ENCODE data around the gene MAPK4. TPM values are rescaled to one million over a fixed set of nuclear protein-coding genes. Genes with fewer than 3 reads are reported as not detected.

MAPK4 gene
- total RNA-seq, 1 donor from 2014 or later: not detected

DNA sequence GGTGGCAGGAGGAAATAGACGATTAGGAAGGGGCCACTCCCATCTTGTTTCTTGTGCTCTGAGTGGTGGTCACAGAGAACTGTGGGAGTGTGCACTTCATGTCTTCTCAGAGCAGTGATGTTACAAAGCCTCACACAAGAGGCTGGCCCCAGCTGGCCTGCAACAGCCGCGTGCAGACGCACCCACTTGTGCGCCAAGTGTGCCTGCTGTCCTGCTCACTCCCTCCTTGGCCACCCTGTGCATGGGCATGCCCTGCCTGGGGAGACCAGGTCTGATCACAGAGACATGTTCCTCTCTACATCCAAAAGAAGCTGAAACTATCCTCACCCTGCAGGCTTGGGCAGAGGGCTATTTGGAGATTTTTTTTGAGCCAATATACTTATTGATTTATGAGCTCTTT, 151.5 kb downstream of the MAPK4 start:
- no peak for DNase-seq (ENCODE audit: extremely low read depth, low read depth, low spot score)

DNA sequence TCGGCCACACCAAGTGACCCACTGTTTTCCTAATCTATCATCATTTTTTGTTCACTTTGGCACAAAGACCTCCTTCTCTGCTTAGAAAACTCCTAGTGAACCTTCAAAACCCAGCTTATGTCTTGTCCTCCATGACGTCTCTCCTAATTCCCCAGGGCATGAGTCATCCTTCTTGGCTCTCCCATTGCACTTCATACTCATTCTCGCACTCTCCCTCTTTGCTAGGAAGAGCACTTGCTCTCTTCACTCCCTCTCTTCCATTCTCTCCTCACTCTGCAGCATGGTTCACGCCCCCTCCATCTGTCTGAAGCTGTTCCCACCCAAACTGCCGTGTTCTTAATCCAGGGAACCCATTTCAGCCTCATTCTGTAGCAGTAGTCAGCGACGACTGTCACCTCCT, 156.0 kb downstream of the MAPK4 start:
- no peak for DNase-seq (ENCODE audit: extremely low read depth, low read depth, low spot score)

DNA sequence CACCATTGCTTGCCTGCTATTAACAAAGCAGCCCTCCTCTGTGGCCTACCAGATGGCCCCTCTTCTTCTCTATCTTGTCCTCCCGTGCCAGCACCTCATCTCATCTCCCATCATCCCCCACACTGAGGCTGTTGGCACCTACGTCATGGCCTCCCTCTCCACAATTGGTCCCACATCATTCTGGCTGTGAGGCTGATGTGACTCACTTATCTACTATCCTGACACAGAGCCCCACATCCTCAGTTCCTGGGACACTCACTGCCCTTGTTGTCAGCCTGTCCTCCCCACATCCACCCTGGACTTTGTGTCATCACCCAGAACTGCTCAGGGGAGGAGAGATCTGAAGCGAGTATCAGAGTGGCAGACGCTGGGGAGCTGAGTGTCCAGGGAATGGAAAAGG, 157.0 kb downstream of the MAPK4 start:
- no peak for DNase-seq (ENCODE audit: extremely low read depth, low read depth, low spot score)

DNA sequence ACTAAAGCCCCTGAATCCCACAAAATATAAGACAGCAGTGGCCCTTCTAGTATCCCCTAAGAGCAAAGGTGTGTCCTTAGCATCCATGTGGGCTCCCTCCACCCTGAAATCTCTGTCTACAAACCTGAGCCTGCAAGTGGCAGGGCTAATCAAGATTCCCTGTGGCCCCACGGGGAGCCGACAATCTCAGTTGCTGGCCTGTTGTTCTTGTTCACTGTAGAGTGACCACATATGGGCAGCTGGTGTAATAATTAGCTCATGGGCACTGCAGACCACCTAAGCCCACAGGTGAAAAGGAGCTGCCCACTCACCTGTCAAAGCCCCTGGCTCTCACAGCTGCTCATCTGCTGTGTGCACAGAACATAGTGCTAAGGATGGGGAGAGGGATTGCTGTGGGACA, 157.7 kb downstream of the MAPK4 start:
- no peak for DNase-seq (ENCODE audit: extremely low read depth, low read depth, low spot score)

DNA sequence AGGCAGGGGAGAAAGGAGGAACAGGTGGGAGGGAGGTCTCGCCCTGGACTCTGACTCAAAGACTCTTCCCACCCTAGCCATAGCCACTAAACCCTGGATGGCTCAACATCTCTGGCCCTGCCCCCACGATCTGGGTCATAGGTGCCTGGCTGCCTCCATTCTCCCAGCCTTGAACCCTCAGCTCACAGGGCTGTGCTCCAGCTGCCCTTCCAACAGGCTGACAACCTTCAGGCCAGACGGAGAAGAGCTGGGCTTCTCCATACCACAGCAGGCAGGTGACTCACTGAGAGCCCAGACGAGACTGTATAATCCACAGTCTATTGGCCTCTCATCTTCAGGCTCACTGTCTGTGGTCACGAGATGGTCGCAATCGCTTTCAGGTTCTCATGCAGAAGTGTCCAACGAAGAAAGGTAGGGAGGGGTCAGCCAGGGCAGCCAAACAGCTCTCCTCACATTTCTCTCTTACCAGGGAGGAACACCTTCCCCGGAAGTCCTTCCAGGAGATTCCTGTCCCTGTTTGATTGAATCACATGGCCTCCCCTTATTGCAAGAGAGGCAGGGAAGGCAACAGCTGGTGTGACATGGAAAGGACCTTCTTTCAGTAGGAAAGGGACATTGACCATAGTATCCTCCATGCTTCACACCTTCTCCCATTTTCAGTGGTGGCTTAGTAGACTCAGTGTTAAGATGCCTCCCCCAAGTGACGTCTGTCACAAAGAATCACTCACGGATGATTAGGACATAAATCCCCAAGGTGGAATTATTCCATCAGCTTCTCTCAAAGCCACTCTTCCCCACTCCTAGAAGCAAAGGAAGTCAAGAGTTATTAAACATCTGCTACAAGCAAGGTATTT, 159.8 kb downstream of the MAPK4 start:
- no peak for DNase-seq (ENCODE audit: extremely low read depth, low read depth, low spot score)

DNA sequence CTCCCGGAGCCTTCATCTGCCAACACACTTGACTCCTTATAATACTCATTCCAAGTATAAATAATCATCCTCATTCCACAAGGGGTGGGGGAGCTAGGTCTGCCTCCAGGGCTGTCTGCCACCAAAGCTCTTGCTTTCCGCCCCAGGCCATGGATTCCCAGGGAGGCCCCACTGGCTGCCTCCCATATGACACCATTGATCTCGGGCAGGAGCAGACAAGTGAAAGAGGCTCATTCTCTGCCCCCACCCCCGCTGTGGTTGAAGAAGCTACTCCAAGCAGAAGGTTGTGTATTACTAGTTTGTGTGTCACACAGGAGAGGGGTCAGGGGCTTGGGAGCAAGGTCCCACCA, 160.4 kb downstream of the MAPK4 start:
- no peak for DNase-seq (ENCODE audit: extremely low read depth, low read depth, low spot score)

DNA sequence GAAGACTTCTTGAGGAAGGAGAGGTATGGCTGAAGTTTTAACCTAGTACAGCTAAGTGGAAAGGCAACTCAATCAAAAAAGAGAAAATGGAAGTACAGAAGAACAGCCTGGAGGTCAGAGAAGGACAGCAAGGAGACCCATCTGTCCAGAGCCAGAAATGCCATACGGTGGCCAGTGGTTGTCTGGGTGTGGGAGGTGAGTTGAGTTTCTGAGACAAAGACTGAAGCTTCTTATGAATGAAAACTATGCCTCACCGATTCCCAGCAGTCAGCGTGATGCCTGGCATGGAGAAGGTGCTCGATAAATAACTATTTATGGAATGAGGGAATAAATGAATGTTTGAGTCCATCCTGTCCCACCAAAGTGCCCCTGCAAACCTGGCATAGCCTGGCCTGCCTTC, 161.1 kb downstream of the MAPK4 start:
- no peak for DNase-seq (ENCODE audit: extremely low read depth, low read depth, low spot score)

DNA sequence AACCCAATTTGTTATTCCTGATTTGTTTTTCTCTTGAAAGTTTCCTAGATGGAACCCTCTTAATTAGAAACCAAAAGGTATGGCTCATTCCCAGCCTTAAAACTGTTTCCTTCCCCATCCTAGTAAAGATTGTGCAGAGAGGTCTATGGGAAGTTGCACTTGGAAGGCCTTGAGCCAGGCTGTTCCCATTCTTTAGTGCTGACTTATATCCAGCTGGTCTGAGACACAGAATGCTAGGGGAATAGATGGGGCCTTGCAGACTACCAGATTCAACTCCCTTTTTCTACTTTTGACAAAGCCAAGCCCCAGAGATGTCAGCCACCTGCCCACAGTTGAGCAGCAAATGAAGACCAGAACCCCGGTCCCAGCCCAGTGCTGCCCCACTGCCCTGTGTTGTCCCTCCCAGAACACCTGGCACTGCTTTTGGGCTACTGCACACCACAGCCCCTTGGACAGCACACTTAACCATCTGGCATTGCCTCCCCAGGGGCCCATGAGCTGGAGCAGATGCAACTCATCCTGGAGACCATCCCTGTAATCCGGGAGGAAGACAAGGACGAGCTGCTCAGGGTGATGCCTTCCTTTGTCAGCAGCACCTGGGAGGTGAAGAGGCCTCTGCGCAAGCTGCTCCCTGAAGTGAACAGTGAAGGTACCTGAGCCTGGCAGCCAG, 161.7 kb downstream of the MAPK4 start:
- DNase-seq (ENCODE audit: extremely low read depth, low read depth, low spot score): no peak

DNA sequence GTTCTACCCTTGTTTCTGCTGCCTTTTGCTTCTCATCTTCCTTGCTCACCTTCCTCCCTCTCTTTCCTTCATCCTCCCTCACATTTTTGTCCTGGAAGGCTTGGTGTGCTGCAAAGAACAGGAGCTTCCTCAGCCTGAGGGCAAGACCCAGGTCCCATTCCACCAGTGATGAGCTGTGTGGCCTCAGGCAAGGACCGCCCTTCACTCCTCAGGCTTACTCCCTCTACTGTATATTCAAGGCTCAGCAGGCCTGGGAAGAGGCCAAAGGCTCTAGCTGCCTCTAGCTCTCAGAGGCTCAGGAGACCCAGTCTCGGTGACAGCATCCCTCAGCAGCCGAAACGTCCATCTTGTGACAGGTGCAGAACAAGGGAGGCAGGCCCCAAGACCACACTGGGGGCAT, 162.4 kb downstream of the MAPK4 start:
- no peak for DNase-seq (ENCODE audit: extremely low read depth, low read depth, low spot score)

DNA sequence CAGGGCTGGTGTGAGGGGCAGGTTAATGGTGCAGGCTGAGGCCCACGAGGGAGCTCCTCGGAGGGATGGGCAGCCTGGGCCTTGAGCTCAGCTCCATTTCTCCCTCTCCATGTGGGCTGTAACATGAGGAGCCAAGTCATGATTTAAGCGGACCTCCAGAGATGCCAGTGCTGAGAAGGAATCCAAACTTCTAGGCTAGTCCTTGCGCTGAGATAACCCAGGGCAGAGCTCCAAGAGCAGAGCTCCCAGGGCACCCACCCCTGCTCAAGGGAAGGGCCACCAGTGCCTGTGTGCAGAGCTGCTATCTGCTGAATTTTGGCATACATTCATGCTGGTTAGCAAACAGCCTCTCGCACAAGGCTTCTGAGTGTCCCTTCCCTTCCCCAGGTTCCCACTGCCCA, 164.9 kb downstream of the MAPK4 start:
- no peak for DNase-seq (ENCODE audit: extremely low read depth, low read depth, low spot score)

DNA sequence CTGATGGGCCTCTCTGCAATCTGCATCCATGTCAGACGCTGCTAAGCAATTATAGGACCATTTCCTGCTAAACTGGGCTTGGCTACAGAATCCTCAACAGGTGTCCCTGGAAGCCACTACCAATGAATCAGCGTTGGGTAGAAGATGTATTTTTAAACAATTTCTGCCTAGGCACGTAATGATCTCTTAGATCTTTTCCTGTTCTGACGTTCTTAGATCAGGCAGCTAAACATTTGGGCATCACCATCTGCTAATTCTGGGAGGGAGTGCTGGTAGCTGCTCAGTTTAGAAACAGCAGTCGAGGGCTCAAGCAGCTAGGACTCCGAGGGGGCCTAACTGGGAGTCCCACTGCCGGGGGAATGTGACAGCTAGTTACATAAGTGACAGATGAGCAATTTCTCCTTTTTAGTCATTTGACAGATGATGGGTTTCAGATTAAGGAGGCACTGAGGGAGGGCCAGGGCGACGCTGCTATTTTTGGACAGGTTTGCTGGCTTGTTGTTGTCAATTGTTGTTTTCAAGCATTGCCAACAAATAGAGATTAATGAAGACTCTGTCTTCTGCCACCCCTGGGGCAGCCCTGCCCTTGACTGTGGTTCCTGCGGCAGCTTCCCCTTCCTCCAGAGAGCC, 167.2 kb downstream of the MAPK4 start:
- no peak for DNase-seq (ENCODE audit: extremely low read depth, low read depth, low spot score)

DNA sequence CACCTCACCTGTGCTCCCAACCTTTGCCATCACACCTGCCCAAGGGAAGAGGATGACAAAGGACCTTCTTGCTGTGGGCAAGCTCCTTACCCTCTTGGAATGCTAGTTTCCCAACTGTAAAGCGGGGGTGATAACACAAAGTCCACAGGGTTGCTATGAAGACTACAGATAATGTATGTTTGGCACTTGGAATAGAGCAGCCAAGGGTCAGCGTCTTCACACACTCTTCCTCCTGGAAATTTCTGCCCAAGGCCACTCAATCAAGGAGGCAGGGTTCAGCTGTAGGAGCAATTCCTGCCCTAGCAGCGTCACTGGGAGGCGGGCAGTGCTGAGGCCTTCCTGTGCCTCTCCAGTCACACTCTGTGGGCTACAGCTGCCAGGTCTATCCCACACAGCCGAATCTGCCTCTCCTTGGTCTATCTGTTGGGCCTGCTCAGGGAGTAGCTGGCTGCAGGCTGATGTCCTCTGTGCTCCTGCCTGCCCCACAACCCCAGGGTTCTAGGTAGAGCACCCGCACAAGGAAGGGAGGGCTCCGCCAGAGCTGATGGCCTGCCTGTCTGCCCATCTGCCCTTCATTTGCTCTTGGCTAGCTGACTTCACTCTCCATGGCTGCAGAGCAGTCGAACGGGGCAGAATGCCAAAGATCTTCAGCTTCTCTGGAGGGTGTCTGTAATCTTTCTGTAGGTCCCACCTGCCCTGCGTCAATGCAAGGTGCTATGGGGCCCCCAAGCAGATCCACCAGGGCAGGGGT, 168.0 kb downstream of the MAPK4 start:
- no peak for DNase-seq (ENCODE audit: extremely low read depth, low read depth, low spot score)

DNA sequence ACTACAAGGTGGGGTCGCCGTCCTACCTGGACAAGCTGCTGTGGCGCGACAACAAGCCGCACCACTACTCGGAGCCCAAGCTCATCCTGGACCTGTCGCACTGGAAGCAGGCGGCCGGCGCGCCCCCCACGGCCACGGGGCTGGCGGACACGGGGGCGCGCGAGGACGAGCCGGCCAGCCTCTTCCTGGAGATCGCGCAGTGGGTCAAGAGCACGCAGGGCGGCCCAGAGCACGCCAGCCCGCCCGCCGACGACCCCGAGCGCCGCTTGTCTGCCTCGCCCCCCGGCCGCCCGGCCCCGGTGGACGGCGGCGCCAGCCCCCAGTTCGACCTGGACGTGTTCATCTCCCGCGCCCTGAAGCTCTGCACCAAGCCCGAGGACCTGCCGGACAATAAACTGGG, 169.5 kb downstream of the MAPK4 start:
- DNase-seq (ENCODE audit: extremely low read depth, low read depth, low spot score): no peak

DNA sequence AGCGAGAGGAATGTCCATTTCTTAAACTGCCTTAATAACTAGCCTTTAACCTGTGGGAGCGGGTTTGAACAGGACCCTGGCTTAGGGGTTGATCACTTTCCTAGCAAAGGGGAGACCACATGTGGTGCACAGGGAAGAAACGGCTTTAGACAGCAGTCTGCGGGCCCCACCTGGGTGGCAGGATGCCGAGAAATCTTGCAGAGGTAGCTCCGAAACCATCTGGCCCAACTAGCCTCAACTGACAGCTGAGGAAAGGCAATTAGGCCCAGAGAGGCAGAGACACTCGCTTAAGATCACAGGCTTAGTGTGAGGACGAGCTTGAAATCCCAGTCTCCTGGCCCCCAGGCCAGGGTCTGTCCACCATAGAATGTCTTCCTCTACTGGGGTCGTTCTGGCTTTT, 170.1 kb downstream of the MAPK4 start:
- DNase-seq (ENCODE audit: extremely low read depth, low read depth, low spot score): no peak

DNA sequence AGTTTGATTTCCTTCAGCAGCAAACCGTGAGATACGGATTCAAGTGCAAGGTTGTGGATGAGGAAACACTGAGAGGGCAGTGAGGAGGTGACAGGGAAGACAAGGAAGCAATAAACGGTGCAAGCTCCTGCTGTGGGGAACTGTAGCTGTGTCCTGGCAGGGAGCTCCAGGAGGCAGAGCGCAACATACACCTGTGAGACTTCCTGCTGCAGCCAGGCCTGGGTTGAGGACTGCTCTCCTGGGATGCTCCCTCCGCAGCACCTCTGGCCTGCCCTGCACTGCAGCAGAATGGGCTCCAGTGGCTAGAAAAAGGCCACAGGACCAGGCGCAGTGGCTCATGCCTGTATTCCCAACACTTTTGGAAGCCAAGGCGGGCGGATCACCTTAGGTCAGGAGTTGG, 174.5 kb downstream of the MAPK4 start:
- DNase-seq (ENCODE audit: extremely low read depth, low read depth, low spot score): no peak

DNA sequence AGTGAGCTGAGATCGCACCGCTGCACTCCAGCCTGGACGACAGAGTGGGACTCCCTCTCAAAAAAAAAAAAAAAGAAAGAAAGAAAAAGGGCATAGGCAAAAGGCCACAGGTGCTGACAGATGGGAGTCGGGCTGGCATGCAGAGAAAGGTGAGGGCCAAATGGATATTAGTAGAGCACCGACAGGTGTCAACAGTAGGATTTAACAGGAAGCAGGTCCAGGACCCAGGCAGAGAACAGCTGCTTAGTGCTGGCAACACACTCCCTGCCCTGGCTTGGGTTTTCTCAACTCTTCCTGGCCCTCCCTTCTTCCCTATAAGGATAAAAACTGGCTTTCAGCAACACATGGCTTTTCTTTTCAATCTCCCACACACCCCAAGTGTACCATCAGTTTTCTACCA, 175.0 kb downstream of the MAPK4 start:
- no peak for DNase-seq (ENCODE audit: extremely low read depth, low read depth, low spot score)

DNA sequence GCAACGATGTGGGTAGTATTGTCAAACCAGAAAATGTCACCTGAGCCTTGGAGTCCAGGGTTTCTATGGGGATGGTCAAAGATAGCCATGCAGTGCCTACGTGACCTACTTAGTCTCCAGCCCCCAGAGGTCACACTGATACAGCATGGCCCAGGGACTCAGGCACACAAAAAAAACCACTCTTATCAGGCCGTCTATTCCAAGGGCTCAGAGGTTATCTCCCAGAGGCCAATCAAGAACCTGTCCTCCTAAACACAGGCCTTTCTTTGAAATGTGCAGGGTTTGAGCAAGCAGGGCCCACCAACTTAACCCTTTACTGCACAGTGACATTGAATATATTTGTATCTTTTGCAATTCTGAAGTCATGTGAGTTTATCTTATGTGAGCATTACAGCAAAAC, 177.2 kb downstream of the MAPK4 start:
- no peak for DNase-seq (ENCODE audit: extremely low read depth, low read depth, low spot score)

DNA sequence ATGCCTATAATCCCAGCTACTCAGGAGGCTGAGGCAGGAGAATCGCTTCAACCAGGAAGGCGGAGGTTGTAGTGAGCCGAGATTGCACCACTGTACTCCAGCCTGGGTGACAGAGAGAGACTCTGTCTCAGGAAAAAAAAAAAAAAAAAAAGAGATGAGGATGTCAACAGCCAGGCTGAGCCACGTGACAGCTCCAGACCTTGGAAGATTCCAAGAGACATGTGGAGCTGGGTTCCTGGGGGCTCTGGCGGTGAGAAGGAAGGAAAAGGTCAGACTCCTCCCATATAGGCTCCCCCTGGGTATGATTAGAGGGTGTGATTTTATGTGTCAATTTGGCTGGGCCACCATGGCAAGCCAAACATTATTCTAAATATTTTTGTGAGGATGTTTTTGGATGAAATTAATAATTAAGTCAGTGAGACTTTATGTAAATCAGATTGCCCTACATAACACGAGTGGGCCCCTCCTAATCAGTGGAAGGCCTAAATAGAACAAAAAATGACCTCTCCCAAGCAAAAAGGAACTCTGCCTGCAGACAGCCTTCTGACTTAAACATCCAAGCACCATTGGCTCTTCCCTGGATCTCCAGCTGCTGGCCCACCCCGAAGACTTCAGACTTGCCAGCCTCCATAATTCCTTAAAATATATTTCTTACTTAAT, 178.3 kb downstream of the MAPK4 start:
- DNase-seq (ENCODE audit: extremely low read depth, low read depth, low spot score): no peak

DNA sequence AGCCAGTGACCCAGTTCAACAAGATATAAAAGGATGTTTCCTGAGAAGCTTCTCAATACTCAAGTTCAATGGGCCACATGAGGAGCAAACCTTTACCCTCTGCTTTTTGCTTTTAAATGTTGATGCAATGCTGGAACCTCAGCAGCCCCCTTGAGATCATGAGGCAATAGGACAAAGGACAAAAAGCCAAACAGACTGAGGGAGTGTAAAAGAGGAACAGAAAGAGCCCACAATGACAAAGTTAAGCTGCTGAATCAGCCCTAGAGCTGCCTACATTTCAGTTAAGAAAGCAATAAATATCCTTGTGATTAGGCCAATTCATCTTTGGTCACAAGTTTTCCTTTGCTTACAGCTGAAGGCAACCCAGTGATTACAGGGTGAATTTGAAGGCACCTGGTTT, 183.1 kb downstream of the MAPK4 start:
- no peak for DNase-seq (ENCODE audit: extremely low read depth, low read depth, low spot score)

DNA sequence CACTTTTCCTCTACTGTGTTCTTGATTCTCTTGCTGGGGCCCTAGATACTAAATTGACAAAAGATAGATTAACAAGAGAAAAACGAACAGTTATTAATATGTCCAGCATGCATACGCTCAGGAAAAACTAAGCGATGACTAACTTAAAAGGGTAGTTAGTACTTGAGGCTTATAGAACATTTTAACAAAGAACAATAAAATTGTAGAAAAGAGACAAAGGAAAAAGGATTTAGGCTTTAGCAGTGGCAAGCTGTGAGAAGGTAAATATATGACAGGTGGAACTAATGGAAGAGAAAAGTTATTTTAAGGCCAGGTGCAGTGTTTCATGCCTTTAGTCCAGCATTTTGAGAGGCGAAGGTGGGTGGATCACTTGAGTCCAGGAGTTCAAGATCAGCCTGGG, 184.4 kb downstream of the MAPK4 start:
- DNase-seq (ENCODE audit: extremely low read depth, low read depth, low spot score): no peak

DNA sequence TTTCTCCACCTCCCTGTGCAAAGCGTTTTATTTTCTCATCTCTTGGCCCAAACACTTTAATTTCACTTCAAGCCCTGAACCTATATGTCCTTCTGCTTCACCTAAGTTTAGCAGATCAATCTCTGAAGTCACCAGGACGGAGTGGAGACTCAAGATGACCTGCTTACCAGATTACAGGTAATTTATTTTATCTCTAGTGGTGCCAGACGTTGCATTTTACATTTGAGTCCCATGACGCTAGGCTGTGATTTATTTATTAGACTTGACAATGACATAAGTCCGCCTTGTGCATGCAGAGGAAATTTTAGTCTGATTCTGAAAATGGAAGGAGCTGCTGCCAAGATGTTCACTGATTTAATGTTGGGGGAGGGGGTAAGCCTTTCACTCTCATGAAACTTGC, 186.1 kb downstream of the MAPK4 start:
- no peak for DNase-seq (ENCODE audit: extremely low read depth, low read depth, low spot score)
